ENCODE results near the gene FAM83C. TPM values are rescaled to one million over a fixed set of nuclear protein-coding genes. Genes with fewer than 3 reads are reported as not detected.

Gene FAM83C
- total RNA-seq: not detected

DNA sequence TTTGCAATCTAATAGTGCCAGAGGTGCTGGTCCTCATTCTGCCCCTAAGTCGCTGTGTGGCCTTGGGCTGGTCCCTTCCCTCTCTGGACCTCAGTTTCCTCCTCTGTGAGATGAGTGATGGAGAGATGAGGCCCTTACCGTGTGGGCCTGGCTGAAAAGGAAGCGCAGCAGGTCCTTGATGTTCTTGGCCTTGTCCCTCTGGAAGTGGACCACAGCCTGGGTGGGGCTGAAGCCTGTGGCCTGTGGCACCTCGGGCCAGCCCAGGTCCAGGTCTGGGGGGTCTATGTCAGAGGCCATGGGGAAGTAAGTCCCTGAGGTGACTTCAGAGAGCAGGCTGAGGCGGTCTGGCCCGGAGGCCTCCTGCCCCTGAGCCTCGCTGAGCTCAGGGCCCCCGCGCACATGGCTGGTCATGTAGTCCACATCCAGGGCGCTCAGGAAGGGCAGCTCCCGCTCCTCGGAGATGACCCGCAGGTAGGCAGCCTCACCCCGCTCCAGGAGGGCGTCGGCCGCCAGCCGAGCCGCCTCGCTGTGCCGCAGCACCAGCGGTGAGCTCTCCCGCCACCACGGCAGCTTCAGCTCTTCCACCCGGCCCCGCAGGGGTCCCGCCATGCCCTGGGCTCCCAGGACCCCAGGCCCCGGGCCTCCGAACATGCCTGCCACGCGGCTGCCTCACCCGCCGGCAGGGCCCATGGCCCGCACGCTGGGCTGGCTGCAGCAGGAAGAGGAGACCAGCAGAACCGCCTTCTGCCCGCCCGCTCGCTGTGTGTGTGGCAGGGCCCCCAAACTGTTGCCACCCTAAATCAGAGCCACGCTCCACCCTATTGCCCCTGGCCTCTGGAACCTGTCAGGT lies at the start of gene FAM83C:
FAM83C (minus strand) TSS at position 772 of the 850 bp plus-strand sequence; CDS start at position 651, 121 bp downstream.
- FAIRE-seq (no peak), DNase-seq (ENCODE audit: low spot score in 2 of 2) (no peak)

DNA sequence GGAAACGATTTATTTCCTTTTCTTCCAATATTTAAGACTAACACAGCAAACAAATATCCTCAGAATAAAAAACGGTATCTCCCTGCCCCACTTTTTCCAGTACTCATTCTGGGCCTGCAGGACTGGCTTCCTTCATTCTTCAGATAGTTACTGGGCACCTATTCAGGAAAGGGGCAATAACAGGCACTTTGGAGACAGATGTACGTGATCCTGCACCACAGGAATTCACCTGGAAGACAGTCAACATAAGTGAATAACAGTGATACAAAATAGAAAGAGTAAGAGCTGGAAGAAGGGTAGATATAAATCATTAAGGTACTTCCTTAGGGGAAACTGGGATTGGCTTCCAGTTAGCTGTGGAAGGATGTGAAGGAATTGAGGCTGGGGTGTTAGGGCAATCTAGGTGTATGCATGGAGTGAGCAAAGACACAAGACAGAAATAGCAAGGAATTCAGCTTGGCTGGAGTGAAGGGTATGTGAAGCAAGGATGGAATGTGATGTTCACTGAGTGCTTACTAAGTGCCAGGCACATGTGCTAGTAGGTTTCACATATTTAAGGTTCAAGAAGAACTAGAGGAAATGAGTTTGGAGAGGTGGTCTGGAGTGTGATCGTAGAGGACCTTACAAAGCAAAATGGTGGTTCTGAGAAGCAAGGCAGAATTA lies 49.3 kb upstream of the FAM83C start:
- FAIRE-seq: no peak

DNA sequence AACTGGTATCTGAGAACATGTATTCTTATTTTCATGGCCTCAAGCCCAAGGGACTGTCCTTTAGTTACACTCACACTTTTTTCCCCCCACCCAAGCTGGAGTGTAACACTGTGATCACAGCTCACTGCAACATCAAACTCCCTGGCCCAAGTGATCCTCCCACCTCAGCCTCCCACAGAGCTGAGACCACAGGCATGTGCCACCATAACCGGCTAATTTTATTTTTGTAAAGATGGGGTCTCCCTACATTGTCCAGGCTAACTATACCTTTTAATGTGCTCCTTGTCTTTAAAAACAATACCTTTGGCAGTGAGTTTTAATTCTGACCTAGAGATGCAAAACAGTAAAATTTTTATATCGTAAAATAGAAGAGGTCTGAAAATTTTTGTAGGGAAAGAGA lies 48.2 kb upstream of the FAM83C start:
- DNase-seq (ENCODE audit: low spot score in 2 of 2): no peak
- FAIRE-seq: no peak

More for the DNA sequence above, 49.3 kb upstream of the FAM83C start:
- no peak for DNase-seq (ENCODE audit: low spot score in 2 of 2)

GRCh38 chr20:35339636-35340035 lies 47.4 kb upstream of the FAM83C start:
- FAIRE-seq (no peak), DNase-seq (ENCODE audit: low spot score in 2 of 2) (no peak)

GRCh38 chr20:35339007-35339406 lies 46.8 kb upstream of the FAM83C start:
- DNase-seq (ENCODE audit: low spot score in 2 of 2) (no peak), FAIRE-seq (no peak)

DNA sequence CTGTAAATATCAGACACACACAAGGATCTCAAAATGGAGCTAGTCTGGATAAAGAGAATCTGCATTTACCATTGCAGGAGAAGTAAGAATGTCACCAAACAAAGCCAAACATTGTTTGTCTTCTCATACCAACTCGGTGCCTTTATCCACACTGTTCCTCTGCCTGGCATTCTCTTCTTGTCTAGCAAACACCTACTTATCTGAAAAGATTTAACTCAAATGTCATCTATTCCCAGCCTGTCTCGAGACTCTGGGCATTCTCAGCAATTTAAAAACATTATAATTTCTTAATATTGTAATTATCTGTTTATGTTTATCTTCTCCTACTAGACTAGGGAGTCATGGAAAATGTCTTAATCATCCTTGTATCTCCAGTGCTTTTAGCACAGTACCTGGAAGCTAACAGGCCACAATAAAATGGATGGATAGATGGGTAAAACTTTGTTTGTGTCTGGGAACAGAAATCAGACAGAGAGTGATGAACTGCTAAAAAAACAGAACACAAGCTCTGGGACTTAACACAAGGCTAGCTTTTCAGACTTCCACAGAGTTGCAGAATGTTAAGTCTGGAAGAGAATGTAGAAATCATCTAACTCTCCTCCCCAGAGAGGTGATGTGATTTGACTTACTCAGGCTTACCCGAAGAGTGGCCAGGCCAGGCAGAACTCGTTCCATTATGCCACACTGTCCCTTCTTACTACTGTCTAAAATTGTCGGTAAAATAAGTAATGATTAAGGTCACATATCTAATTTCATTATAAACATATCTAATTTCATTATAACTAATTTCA lies 42.3 kb upstream of the FAM83C start:
- FAIRE-seq (no peak), DNase-seq (ENCODE audit: low spot score in 2 of 2) (no peak)

DNA sequence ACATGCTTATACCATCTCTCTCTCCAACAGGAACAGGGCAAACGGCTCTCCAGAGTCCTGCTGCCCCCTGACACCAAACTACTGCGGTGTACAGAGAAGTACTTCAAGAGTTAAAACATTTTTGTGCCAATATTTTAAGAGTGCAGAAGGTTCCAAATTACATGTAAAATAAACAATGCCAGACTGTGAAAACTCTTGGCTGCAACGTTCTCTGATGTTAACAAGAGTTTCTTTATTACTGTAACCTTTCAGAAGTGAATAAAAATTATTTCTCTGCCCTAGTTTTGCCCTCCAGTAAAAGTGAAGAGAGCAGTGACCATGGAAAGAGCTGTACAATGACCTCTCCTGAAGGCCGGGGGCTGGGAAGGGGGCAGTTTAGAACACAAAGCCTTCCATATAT lies 41.4 kb upstream of the FAM83C start:
- DNase-seq (ENCODE audit: low spot score in 2 of 2) (no peak), FAIRE-seq (no peak)

DNA sequence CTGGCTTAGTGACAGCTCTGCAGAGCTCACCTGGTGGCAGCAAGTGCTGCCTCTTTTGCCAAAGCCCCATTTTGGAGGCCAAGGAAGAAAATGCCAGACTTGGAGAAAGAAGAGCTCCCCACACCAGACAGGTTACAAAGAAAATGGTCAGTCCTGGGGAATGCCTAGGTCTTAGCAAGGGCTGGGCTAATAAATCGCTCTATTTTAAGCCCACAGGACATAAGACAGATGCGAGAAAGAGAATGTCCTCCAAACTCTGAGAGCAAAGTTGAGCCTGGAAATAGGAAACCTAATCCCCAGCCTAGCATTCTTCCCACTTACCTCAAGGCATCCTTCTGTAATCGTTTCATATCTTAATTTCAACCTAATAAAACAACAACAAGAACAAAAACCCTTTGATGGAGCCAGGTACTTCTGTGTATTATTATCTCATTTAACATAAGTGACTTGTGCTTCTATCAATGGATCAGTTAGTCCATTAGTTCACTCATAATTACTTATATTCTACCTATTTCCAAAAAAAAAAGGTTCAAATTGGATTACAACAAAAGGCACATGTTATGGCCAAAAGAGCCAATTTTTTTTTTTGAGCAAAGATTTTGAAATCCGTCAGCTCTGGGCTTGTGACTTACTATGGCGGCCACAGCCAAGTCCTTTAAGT lies 40.4 kb upstream of the FAM83C start:
- no peak for DNase-seq (ENCODE audit: low spot score in 2 of 2)
- FAIRE-seq: no peak

DNA sequence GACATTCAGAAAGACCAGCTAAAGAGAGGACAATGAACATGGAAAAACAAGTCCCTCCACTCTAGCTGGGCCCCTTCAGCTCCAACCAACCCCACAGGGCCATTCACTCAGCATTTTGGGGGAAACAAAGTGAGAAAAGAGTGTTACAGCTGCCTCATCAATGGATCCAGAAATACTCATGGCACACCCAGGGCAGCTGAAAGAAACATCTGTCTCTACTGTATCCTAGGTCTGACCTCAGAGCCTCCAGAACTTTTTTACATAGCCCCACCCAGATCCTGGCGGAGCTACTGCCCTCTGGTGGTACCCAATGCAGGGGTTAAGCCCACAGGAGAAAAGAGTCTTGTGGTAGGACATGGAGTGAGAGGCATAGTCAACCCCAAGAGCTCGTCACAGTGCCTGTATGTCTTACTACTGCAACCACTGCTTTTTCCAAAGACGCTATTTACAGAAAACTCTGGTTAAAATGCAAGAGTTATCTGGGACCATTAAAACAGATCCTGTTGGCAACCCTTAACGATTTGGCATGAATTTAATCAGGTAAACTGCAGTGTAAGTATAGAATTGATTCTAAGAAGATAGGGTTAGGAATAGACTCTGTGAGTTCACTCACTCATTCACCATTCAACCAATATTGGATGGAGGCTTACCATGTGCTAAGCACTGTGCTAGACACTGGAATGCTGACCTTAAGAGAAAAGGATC lies 37.4 kb upstream of the FAM83C start:
- DNase-seq (ENCODE audit: low spot score in 2 of 2) (no peak), FAIRE-seq (no peak)

- FAIRE-seq (no peak), DNase-seq (ENCODE audit: low spot score in 2 of 2) (no peak)
These were observed 36.5 kb upstream of the FAM83C start for GRCh38 chr20:35328689-35329088.

- DNase-seq (ENCODE audit: low spot score in 2 of 2): no peak
These were observed 36.0 kb upstream of the FAM83C start for GRCh38 chr20:35328095-35328685.

DNA sequence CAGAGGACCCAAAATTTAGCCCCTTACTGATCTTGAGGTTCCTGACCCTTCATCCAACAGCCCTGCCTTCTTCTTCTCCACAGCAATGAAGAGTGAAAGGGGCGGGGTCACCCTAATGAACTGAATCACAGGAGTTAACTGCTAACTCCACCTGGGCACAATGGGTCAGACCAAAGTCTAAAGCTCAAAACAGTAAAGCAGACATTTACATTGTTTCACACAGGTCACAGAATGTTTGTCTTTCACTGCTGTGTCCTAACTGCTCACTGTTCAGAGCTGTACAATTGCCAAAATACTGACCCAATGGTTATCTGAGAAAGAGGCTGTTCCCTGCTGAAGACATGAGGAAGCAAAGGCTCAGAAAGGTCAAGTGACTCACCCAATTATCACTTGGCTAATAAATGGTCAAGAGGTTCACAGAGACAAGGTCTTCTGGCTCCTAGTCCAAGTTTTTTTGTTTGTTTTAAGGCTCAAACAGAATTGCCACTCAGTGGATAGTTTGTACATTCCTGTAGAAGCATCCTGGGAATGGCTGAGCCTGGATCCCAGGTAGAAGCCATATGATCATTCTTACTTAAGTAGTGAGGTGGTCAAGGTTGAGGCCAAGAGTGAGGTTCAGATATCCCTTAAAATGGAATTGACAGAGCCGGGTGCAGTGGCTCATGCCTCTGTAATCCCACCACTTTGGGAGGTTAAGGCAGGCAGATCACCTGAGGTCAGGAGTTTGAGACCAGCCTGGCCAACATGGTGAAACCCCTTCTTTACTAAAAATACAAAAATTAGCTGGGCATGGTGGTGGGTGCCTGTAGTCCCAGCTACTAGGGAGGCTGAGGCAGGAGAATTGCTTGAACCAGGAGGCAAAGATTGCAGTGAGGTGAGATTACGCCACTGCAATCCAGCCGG lies 35.1 kb upstream of the FAM83C start:
- FAIRE-seq: no peak
- no peak for DNase-seq (ENCODE audit: low spot score in 2 of 2)

More at GRCh38 chr20:35328095-35328685, 36.0 kb upstream of the FAM83C start:
- FAIRE-seq: no peak

- DNase-seq (ENCODE audit: low spot score in 2 of 2) (no peak), FAIRE-seq (no peak)
These were observed 34.5 kb upstream of the FAM83C start for GRCh38 chr20:35326740-35327073.

DNA sequence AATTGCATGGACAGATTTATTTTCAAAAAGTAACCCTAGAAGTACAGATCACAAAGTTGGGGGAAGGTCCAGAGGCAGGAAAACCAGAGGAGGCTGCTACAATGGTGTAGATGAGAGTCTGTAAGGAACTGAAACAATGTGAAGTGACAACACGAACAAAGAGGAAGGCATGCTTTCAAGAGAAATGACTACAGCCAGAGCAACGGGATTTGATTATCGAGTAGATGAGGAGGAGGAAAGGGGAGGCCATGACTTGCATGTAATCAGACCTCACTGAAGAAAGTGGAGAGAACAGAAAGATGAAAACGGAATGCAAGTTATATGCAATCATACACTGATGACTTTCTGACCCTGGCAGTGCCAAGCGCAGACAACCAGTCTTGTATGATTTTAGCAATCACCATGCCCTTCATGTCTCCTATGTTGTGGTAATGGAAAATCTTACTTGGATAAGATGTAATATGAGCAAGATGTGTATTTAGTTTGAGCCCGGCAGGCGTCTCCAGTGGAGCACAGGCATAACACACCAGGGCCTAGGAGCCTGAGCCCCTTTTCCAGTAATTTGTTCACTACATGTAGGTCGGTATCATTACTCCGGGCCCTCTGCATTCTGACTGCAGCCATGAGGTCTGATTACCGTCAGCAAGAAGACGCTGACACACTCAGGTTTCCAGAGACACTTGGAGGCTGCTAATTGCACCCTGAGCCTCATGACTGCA lies 34.0 kb upstream of the FAM83C start:
- no peak for FAIRE-seq
- DNase-seq (ENCODE audit: low spot score in 2 of 2): no peak

DNA sequence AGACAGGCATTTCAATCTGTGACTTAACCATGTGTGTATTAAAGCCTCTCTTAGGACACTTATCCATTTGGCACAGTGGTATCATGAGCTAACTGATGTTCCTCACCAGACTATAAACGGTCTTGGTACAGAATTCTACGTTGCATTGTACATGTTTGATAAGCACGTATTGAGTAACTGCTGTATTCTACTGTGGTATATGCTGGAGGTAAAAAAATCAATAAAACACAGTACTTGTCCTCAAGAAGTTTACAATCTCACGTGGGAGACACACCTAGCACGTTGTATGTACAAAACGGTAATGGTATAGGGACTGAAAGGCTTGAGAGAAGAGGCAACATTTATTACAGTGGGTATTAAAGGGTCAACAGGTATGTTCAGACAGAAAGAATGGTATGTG lies 33.2 kb upstream of the FAM83C start:
- no peak for DNase-seq (ENCODE audit: low spot score in 2 of 2)
- no peak for FAIRE-seq

GRCh38 chr20:35320396-35321126 lies 28.3 kb upstream of the FAM83C start:
- DNase-seq (ENCODE audit: low spot score in 2 of 2) (no peak), FAIRE-seq (no peak)

- FAIRE-seq: no peak
These were observed 27.6 kb upstream of the FAM83C start for GRCh38 chr20:35319871-35320197.

More at GRCh38 chr20:35319871-35320197, 27.6 kb upstream of the FAM83C start:
- DNase-seq (ENCODE audit: low spot score in 2 of 2): no peak
